ENCODE data around the gene ADGRA1.

The ADGRA1 gene

DNA sequence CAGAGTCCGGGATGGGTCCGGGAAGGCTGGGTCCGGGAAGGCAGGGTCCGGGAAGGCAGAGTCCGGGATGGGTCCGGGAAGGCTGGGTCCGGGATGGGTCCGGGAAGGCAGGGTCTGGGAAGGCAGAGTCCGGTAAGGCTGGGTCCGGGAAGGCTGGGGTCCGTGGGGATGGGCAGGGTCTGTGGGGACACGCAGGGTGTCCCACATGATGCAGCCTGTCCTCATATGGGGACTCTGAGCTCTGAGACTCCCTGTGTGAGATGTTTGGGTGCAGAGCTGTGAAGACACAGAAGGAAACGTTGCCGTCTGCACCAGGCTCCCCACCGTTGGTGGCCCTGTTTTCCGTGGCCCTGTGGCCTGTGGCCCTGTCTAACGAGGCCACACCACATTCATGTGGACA, 45.7 kb upstream of the ADGRA1 start:
- TF ChIP-seq, protein P1, sequence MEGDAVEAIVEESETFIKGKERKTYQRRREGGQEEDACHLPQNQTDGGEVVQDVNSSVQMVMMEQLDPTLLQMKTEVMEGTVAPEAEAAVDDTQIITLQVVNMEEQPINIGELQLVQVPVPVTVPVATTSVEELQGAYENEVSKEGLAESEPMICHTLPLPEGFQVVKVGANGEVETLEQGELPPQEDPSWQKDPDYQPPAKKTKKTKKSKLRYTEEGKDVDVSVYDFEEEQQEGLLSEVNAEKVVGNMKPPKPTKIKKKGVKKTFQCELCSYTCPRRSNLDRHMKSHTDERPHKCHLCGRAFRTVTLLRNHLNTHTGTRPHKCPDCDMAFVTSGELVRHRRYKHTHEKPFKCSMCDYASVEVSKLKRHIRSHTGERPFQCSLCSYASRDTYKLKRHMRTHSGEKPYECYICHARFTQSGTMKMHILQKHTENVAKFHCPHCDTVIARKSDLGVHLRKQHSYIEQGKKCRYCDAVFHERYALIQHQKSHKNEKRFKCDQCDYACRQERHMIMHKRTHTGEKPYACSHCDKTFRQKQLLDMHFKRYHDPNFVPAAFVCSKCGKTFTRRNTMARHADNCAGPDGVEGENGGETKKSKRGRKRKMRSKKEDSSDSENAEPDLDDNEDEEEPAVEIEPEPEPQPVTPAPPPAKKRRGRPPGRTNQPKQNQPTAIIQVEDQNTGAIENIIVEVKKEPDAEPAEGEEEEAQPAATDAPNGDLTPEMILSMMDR (conservative IDR thresholded peaks at IDR 0.05; ENCODE audit: control insufficient read depth, insufficient read depth, low read depth, low read length) = no peak
- no peak for DNase-seq (ENCODE audit: low read depth)

DNA sequence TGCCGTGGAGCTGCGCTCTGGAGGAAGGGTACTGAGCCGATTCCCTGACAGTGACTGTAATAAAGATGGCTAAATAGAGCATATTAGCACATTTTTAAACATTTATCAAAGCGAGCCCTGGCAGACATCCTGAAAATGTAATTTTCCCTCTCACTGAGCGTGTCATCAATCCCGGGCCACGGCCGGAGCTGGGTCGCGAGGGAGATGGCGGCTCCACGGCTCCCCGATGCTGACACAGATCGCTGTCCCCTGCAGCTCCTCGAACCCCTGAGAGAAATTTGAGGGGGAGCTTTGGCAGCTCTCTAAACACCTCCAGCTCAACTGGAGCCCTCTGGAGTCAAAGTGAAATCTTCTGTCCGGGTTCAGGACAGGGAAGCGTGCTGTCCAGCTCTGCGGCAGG, 44.9 kb upstream of the ADGRA1 start:
- TF ChIP-seq, protein P1 (conservative IDR thresholded peaks at IDR 0.05; ENCODE audit: control insufficient read depth, insufficient read depth, low read depth, low read length) = no peak
- H3K4me3 ChIP-seq (ENCODE audit: control insufficient read depth, low read depth, low read length) = no peak overlapping the region
- DNase-seq (ENCODE audit: low read depth) = no peak

More for the DNA sequence above, 45.7 kb upstream of the ADGRA1 start:
- H3K4me3 ChIP-seq (ENCODE audit: control insufficient read depth, low read depth, low read length) = no peak overlapping the region

DNA sequence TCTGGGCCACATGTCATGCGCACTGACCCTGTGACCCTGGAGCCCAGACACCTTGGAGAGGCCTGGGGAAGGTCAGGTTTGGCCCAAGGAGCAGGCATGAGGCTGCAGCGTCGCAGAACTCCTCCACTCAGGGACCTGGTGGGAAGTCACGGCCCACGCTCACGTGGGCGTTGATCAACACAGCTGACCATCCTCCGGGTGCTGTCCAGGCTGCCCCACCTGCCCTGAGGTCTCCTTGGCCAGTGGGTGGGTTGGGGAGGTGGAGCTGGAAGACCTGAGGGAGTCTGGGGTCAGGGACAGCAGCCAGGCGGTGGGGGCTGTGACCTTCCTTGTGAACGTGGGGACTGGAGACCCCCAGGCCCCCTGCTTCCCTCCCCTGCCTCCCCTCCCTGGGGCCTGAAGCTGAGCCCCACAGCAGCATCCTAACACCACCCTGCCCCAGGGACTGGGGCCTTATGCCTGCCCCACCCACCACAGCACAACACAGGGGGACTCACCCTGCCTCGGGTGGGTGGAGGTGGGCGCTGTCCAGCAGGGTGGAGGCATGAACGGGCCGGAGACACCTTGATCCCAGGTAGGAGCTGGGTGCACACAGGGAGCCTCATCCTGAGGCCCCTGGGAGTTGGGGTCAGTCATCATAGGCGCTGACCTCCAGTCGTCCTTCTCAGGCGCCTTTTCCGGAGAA, 44.0 kb upstream of the ADGRA1 start:
- DNase-seq (ENCODE audit: low read depth) = no peak
- TF ChIP-seq, protein P1 (conservative IDR thresholded peaks at IDR 0.05; ENCODE audit: control insufficient read depth, insufficient read depth, low read depth, low read length) = no peak
- H3K4me3 ChIP-seq (ENCODE audit: control insufficient read depth, low read depth, low read length) = no peak overlapping the region

DNA sequence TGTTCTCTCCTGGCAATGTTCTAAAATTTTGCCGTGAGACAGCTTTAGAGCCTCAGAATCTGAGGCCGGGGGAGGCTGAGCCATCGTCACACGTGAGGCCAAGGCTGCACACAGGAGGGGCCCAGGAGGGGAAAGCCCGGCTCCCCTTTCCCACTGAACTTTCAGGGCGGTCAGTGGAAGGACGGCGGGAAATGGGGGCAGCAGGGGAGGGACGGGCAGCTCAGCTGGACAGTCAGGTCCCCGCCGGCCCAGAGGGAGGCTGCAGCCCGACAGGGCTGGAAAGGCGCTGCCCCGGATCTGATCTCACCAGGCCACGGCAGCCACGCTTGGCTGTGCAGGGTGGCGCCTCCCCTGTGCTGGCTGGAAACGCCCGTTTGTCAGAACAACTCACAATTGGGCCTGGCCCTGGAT, 43.3 kb upstream of the ADGRA1 start:
- H3K4me3 ChIP-seq (ENCODE audit: control insufficient read depth, low read depth, low read length) = no peak overlapping the region
- TF ChIP-seq, protein P1 (conservative IDR thresholded peaks at IDR 0.05; ENCODE audit: control insufficient read depth, insufficient read depth, low read depth, low read length) = no peak
- no peak for DNase-seq (ENCODE audit: low read depth)

DNA sequence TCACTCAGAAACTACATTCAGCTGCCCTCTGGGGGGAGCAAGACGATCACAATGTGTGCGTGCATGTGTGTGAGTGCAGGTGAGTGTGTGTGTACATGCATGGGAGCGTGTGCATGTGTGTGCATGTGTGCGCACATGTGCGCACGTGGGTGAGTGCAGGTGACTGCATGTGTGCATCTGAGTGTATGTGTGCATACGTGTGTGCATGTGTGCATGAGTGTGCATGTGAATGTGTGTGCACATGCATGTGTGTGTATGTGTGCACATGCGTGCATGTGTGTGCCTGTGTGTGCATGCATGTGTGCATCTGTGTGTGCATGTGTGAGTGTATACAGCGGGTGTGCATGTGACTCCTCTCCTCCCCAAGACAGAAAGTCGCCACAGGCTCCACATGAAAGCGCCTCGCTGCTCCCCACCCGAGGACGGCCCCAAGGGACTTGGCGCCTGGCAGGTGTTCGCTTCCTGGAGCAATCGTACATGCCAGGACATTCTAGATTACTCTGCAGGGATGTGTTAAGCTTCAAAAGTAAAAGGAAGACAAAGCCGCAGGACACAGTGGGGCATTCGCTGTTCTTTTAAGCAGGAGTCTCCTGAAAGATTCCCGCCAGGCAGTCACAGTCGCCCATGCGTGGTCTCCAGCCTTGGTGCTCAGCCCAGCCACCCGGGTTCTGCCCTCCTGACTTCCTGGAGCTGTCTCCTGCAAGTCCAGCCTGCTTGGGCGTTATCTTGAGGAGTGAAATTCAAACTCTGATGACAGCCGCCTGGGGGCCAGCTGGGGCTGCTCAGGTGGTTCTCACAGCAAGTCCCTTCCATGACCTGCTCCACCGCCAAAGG, 42.0 kb upstream of the ADGRA1 start:
- TF ChIP-seq, protein P1 (conservative IDR thresholded peaks at IDR 0.05; ENCODE audit: control insufficient read depth, insufficient read depth, low read depth, low read length) = no peak
- no peak overlapping the region for H3K4me3 ChIP-seq (ENCODE audit: control insufficient read depth, low read depth, low read length)
- DNase-seq (ENCODE audit: low read depth) = no peak

DNA sequence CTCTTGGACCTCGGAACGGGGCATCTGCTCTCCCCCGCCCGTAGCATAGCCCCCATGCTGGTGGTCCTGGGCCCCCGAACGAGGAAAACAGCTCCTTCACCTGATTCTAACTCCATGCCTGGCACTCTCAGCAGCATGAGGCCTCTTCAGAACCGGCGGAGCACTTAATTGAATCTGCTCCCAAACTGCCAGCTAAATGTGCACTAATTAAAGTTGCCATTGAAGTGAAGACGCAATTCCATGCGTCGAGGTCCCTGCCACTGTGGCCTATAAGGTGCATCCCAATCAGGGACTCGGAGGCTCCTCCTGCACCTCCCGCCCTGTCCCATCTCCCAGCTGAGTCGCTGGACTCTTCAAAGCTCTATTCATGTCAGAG, 41.3 kb upstream of the ADGRA1 start:
- TF ChIP-seq, protein P1 (conservative IDR thresholded peaks at IDR 0.05; ENCODE audit: control insufficient read depth, insufficient read depth, low read depth, low read length) = no peak
- no peak for DNase-seq (ENCODE audit: low read depth)
- H3K4me3 ChIP-seq (ENCODE audit: control insufficient read depth, low read depth, low read length) = no peak overlapping the region
